WTC11 (cell line): ENCODE data around the gene ASB13. TPM values are rescaled to one million over a fixed set of nuclear protein-coding genes. Genes with fewer than 3 reads are reported as not detected.

Experiments used
- ATAC-seq: fragments of 200-7000 bp; cut with Tn5 transposase; 2 replicates; pipeline ENCODE4 v1.10.0; 2021; ENCODE audit warnings: mild to moderate bottlenecking, moderate library complexity
- CTCF ChIA-PET: fragments of 300-600 bp; sonication (Branson Sonifier 250); formaldehyde crosslinking; loops from one replicate; lab custom pipeline; 2021; ENCODE audit warnings: antibody characterized with exemption; lab: Charles Lee
- POLR2A ChIA-PET: fragments of 350-600 bp; sonication (Branson Sonifier 250); formaldehyde crosslinking; loops from one replicate; lab custom pipeline; 2021; ENCODE audit warnings: antibody characterized with exemption; lab: Charles Lee
- DNase-seq: peaks from one replicate; pipeline ENCODE4 v3.0.0; 2021; ENCODE audit warnings: low spot score
- H3K27ac Mint-ChIP-seq: 2 replicates; pipeline ENCODE4 v1.8.0; 2021; ENCODE audit warnings: mixed read lengths
- H3K27me3 Mint-ChIP-seq: 2 replicates; pipeline ENCODE4 v1.8.0; 2021; ENCODE audit warnings: low read depth, mild to moderate bottlenecking, moderate library complexity, mixed read lengths
- H3K36me3 Mint-ChIP-seq: 2 replicates; pipeline ENCODE4 v1.8.0; 2021; ENCODE audit warnings: mixed read lengths
- H3K4me1 Mint-ChIP-seq: 2 replicates; pipeline ENCODE4 v1.8.0; 2022; ENCODE audit warnings: mixed read lengths
- H3K4me3 Mint-ChIP-seq: 2 replicates; pipeline ENCODE4 v1.8.0; 2021; ENCODE audit warnings: mild to moderate bottlenecking, moderate library complexity, mixed read lengths
- H3K9me3 Mint-ChIP-seq: 2 replicates; pipeline ENCODE4 v1.8.0; 2021; ENCODE audit warnings: mixed read lengths
- FOXP1 ChIP-seq: sonication (generic); formaldehyde crosslinking; IDR thresholded peaks from 2 replicates; pipeline ENCODE4 v1.8.0; 2022; ENCODE audit warnings: missing genetic modification reagents, mild to moderate bottlenecking, moderate library complexity, borderline replicate concordance
- NFE2L1 ChIP-seq: sonication (generic); formaldehyde crosslinking; IDR thresholded peaks from 2 replicates; pipeline ENCODE4 v1.8.1; 2023; ENCODE audit warnings: missing genetic modification reagents
- TEAD1 ChIP-seq: sonication (generic); formaldehyde crosslinking; IDR thresholded peaks from 2 replicates; pipeline ENCODE4 v1.8.0; 2022; ENCODE audit warnings: mild to moderate bottlenecking, missing genetic modification reagents
- ZNF232 ChIP-seq: sonication (generic); formaldehyde crosslinking; IDR thresholded peaks from 2 replicates; pipeline ENCODE4 v1.8.0; 2022; ENCODE audit warnings: mild to moderate bottlenecking, missing genetic modification reagents
- ZNF396 ChIP-seq: fragments of 250-450 bp; sonication (Bioruptor Pico); IDR thresholded peaks from 2 replicates; pipeline ENCODE4 v1.8.0; 2021; ENCODE audit warnings: mild to moderate bottlenecking, moderate library complexity, borderline replicate concordance
- total RNA-seq: library from RNA; stranded (reverse); gene quantifications from 3 replicates; pipeline ENCODE4 v1.2.3, GENCODE V29; 2021
- TF ChIP-seq, protein P1 (sequence below): sonication (generic); formaldehyde crosslinking; IDR thresholded peaks from 2 replicates; pipeline ENCODE4 v1.8.1; 2023; ENCODE audit warnings: mild to moderate bottlenecking, missing genetic modification reagents, borderline replicate concordance
- TF ChIP-seq, protein P2 (sequence below): fragments of 250-450 bp; sonication (Bioruptor Pico); IDR thresholded peaks from 2 replicates; pipeline ENCODE4 v2.1.2; 2022; ENCODE audit warnings: mild to moderate bottlenecking, moderate library complexity
- TF ChIP-seq, protein P3 (sequence below): sonication (generic); formaldehyde crosslinking; IDR thresholded peaks from 2 replicates; pipeline ENCODE4 v1.8.0; 2022; ENCODE audit warnings: mild to moderate bottlenecking, missing genetic modification reagents
- TF ChIP-seq, protein P4 (sequence below): fragments of 250-450 bp; sonication (Bioruptor Pico); IDR thresholded peaks from 2 replicates; pipeline ENCODE4 v1.8.0; 2021; ENCODE audit warnings: mild to moderate bottlenecking
- TF ChIP-seq, protein P5 (sequence below): sonication (generic); formaldehyde crosslinking; IDR thresholded peaks from 2 replicates; pipeline ENCODE4 v1.8.1; 2023; ENCODE audit warnings: mild to moderate bottlenecking, moderate library complexity, missing genetic modification reagents
- TF ChIP-seq, protein P6 (sequence below): fragments of 250-450 bp; sonication (Bioruptor Pico); IDR thresholded peaks from 2 replicates; pipeline ENCODE4 v1.9.0; 2021; ENCODE audit warnings: moderate library complexity, mild to moderate bottlenecking, inconsistent platforms, borderline replicate concordance
- TF ChIP-seq, protein P7 (sequence below): sonication (generic); formaldehyde crosslinking; IDR thresholded peaks from 2 replicates; pipeline ENCODE4 v1.8.0; 2022; ENCODE audit warnings: missing genetic modification reagents

ASB13 gene
- total RNA-seq, 1 experiment from 2014 or later, result 23.4 TPM

DNA sequence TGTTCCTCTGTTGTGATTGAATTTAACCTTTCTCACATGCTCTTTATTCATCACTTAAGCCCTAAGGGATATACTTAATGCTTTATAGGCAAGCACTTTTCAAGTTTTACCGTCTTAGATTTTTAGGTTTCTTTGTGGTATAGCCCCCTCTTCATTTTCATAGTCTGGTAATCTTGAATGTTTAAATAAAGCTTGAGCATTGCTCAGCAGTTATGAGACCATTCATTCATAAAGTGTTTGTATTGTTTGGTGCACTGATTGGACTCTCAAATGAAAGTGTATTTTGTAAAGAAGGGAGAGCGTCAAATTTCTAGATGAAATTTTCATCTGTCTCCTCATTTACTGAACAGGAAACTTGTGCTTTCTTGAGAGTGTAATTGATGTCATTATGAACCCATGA lies 43.5 kb upstream of the ASB13 start (continued):
- TF ChIP-seq, protein P1, sequence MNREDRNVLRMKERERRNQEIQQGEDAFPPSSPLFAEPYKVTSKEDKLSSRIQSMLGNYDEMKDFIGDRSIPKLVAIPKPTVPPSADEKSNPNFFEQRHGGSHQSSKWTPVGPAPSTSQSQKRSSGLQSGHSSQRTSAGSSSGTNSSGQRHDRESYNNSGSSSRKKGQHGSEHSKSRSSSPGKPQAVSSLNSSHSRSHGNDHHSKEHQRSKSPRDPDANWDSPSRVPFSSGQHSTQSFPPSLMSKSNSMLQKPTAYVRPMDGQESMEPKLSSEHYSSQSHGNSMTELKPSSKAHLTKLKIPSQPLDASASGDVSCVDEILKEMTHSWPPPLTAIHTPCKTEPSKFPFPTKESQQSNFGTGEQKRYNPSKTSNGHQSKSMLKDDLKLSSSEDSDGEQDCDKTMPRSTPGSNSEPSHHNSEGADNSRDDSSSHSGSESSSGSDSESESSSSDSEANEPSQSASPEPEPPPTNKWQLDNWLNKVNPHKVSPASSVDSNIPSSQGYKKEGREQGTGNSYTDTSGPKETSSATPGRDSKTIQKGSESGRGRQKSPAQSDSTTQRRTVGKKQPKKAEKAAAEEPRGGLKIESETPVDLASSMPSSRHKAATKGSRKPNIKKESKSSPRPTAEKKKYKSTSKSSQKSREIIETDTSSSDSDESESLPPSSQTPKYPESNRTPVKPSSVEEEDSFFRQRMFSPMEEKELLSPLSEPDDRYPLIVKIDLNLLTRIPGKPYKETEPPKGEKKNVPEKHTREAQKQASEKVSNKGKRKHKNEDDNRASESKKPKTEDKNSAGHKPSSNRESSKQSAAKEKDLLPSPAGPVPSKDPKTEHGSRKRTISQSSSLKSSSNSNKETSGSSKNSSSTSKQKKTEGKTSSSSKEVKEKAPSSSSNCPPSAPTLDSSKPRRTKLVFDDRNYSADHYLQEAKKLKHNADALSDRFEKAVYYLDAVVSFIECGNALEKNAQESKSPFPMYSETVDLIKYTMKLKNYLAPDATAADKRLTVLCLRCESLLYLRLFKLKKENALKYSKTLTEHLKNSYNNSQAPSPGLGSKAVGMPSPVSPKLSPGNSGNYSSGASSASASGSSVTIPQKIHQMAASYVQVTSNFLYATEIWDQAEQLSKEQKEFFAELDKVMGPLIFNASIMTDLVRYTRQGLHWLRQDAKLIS (CRISPR knock-in tag), result no peak

DNA sequence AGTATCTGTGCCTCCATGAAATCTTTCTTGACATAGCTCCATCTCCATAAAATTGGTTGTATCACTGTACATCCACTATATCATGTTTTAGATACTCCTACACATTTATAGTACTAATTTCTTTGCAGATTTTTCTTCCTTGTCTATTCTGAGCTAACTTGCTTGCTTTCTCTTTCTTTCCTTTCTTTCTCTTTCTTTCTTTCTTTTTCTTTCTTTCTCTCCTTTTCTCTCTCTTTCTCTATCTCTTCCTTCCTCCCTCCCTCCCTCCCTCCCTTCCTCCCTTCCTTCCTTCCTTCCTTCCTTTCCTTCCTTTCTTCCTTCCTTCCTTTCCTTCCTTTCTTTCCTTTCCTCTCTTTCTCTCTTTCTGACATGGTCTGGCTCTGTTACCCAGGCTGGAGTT lies 42.0 kb upstream of the ASB13 start:
- H3K27me3 Mint-ChIP-seq, result no peaks in the 10 kb centered on the region
- CTCF ChIA-PET, result no interaction called here

DNA sequence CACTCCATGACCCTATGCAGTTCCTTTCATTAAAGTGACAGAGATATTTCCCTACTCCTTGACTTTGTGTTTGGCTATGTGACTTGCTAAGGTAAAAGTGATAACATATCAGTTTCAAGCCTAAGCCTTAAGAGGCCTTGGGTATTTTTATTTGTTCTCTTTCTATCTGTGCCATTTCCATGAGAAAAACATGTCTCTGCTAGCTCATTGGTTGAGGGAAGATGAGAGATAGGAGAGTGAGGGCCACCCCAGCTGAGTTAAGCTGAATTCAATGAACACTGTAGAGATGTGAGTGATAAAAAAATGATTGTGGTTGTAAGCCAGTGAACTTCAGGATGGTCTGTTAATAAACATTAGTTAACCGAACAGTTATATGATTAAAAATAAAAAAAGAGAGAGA lies 31.7 kb upstream of the ASB13 start:
- H3K27ac Mint-ChIP-seq, result peak overlapping the region; percentile 82
- peak overlapping the region; percentile 15 for H3K4me3 Mint-ChIP-seq
- no peak for DNase-seq
- ATAC-seq, result peak; percentile 66
- H3K36me3 Mint-ChIP-seq, result no peaks in the 10 kb centered on the region
- POLR2A ChIA-PET, result no interaction called here
- peaks cover 44% of the 10 kb centered on the region for H3K4me1 Mint-ChIP-seq
- H3K9me3 Mint-ChIP-seq, result no peaks in the 10 kb centered on the region
- CTCF ChIA-PET, result no interaction called here
- no peaks in the 10 kb centered on the region for H3K27me3 Mint-ChIP-seq
- no peak for TF ChIP-seq ZNF396 (CRISPR knock-in tag)
- TF ChIP-seq, protein P2, sequence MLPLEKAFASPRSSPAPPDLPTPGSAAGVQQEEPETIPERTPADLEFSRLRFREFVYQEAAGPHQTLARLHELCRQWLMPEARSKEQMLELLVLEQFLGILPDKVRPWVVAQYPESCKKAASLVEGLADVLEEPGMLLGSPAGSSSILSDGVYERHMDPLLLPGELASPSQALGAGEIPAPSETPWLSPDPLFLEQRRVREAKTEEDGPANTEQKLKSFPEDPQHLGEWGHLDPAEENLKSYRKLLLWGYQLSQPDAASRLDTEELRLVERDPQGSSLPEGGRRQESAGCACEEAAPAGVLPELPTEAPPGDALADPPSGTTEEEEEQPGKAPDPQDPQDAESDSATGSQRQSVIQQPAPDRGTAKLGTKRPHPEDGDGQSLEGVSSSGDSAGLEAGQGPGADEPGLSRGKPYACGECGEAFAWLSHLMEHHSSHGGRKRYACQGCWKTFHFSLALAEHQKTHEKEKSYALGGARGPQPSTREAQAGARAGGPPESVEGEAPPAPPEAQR (CRISPR knock-in tag), result no peak
- TF ChIP-seq, protein P3, sequence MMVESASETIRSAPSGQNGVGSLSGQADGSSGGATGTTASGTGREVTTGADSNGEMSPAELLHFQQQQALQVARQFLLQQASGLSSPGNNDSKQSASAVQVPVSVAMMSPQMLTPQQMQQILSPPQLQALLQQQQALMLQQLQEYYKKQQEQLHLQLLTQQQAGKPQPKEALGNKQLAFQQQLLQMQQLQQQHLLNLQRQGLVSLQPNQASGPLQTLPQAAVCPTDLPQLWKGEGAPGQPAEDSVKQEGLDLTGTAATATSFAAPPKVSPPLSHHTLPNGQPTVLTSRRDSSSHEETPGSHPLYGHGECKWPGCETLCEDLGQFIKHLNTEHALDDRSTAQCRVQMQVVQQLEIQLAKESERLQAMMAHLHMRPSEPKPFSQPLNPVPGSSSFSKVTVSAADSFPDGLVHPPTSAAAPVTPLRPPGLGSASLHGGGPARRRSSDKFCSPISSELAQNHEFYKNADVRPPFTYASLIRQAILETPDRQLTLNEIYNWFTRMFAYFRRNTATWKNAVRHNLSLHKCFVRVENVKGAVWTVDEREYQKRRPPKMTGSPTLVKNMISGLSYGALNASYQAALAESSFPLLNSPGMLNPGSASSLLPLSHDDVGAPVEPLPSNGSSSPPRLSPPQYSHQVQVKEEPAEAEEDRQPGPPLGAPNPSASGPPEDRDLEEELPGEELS, result no peak
- TF ChIP-seq, protein P4, sequence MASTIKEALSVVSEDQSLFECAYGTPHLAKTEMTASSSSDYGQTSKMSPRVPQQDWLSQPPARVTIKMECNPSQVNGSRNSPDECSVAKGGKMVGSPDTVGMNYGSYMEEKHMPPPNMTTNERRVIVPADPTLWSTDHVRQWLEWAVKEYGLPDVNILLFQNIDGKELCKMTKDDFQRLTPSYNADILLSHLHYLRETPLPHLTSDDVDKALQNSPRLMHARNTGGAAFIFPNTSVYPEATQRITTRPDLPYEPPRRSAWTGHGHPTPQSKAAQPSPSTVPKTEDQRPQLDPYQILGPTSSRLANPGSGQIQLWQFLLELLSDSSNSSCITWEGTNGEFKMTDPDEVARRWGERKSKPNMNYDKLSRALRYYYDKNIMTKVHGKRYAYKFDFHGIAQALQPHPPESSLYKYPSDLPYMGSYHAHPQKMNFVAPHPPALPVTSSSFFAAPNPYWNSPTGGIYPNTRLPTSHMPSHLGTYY (CRISPR knock-in tag), result no peak
- no peak for TF ChIP-seq NFE2L1 (CRISPR knock-in tag)
- TF ChIP-seq TEAD1 (CRISPR knock-in tag), result no peak
- TF ChIP-seq ZNF232, result no peak
- TF ChIP-seq, protein P5, sequence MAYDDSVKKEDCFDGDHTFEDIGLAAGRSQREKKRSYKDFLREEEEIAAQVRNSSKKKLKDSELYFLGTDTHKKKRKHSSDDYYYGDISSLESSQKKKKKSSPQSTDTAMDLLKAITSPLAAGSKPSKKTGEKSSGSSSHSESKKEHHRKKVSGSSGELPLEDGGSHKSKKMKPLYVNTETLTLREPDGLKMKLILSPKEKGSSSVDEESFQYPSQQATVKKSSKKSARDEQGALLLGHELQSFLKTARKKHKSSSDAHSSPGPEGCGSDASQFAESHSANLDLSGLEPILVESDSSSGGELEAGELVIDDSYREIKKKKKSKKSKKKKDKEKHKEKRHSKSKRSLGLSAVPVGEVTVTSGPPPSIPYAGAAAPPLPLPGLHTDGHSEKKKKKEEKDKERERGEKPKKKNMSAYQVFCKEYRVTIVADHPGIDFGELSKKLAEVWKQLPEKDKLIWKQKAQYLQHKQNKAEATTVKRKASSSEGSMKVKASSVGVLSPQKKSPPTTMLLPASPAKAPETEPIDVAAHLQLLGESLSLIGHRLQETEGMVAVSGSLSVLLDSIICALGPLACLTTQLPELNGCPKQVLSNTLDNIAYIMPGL, result no peak

More for the DNA sequence above, 42.0 kb upstream of the ASB13 start:
- Mint-ChIP-seq H3K4me3 (no peak overlapping the region), H3K4me1 (peaks cover 31% of the 10 kb centered on the region), H3K9me3 (no peaks in the 10 kb centered on the region), H3K36me3 (no peaks in the 10 kb centered on the region), H3K27ac (no peak overlapping the region)
- TF ChIP-seq, protein P6, sequence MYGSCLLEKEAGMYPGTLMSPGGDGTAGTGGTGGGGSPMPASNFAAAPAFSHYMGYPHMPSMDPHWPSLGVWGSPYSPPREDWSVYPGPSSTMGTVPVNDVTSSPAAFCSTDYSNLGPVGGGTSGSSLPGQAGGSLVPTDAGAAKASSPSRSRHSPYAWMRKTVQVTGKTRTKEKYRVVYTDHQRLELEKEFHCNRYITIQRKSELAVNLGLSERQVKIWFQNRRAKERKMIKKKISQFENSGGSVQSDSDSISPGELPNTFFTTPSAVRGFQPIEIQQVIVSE (CRISPR knock-in tag), result no peak
- TF ChIP-seq, protein P3, result no peak
- TF ChIP-seq, protein P7, sequence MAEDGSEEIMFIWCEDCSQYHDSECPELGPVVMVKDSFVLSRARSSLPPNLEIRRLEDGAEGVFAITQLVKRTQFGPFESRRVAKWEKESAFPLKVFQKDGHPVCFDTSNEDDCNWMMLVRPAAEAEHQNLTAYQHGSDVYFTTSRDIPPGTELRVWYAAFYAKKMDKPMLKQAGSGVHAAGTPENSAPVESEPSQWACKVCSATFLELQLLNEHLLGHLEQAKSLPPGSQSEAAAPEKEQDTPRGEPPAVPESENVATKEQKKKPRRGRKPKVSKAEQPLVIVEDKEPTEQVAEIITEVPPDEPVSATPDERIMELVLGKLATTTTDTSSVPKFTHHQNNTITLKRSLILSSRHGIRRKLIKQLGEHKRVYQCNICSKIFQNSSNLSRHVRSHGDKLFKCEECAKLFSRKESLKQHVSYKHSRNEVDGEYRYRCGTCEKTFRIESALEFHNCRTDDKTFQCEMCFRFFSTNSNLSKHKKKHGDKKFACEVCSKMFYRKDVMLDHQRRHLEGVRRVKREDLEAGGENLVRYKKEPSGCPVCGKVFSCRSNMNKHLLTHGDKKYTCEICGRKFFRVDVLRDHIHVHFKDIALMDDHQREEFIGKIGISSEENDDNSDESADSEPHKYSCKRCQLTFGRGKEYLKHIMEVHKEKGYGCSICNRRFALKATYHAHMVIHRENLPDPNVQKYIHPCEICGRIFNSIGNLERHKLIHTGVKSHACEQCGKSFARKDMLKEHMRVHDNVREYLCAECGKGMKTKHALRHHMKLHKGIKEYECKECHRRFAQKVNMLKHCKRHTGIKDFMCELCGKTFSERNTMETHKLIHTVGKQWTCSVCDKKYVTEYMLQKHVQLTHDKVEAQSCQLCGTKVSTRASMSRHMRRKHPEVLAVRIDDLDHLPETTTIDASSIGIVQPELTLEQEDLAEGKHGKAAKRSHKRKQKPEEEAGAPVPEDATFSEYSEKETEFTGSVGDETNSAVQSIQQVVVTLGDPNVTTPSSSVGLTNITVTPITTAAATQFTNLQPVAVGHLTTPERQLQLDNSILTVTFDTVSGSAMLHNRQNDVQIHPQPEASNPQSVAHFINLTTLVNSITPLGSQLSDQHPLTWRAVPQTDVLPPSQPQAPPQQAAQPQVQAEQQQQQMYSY (CRISPR knock-in tag), result no peak
- TF ChIP-seq FOXP1, result no peak
- POLR2A ChIA-PET, result no interaction called here
- DNase-seq, result no peak
- ATAC-seq, result no peak
